WTC11 (cell line): Measurements from ENCODE around the gene GALK1. TPM values are rescaled to one million over a fixed set of nuclear protein-coding genes. Genes with fewer than 3 reads are reported as not detected.
A peak's percentile ranks its signal among the peaks of the same experiment; 100 is the strongest.
"Not testable (repeated sequence)": the region's sequence is repeated elsewhere in the genome, so short reads cannot be mapped to it uniquely, and the experiment has no call there.

Experiments
- ATAC-seq: fragments of 200-7000 bp; cut with Tn5 transposase; 2 replicates; pipeline ENCODE4 v1.10.0; 2021; ENCODE audit warnings: mild to moderate bottlenecking, moderate library complexity
- CTCF ChIA-PET: fragments of 300-600 bp; sonication (Branson Sonifier 250); formaldehyde crosslinking; loops from one replicate; lab custom pipeline; 2021; ENCODE audit warnings: antibody characterized with exemption; lab: Charles Lee
- POLR2A ChIA-PET: fragments of 350-600 bp; sonication (Branson Sonifier 250); formaldehyde crosslinking; loops from one replicate; lab custom pipeline; 2021; ENCODE audit warnings: antibody characterized with exemption; lab: Charles Lee
- DNase-seq: peaks from one replicate; pipeline ENCODE4 v3.0.0; 2021; ENCODE audit warnings: low spot score
- H3K27ac Mint-ChIP-seq: 2 replicates; pipeline ENCODE4 v1.8.0; 2021; ENCODE audit warnings: mixed read lengths
- H3K27me3 Mint-ChIP-seq: 2 replicates; pipeline ENCODE4 v1.8.0; 2021; ENCODE audit warnings: low read depth, mild to moderate bottlenecking, moderate library complexity, mixed read lengths
- H3K36me3 Mint-ChIP-seq: 2 replicates; pipeline ENCODE4 v1.8.0; 2021; ENCODE audit warnings: mixed read lengths
- H3K4me1 Mint-ChIP-seq: 2 replicates; pipeline ENCODE4 v1.8.0; 2022; ENCODE audit warnings: mixed read lengths
- H3K4me3 Mint-ChIP-seq: 2 replicates; pipeline ENCODE4 v1.8.0; 2021; ENCODE audit warnings: mild to moderate bottlenecking, moderate library complexity, mixed read lengths
- H3K9me3 Mint-ChIP-seq: 2 replicates; pipeline ENCODE4 v1.8.0; 2021; ENCODE audit warnings: mixed read lengths
- ATF1 ChIP-seq: sonication (generic); formaldehyde crosslinking; IDR thresholded peaks from 2 replicates; pipeline ENCODE4 v1.8.1; 2023; ENCODE audit warnings: mild to moderate bottlenecking, moderate library complexity, missing genetic modification reagents
- ATF6 ChIP-seq: sonication (generic); formaldehyde crosslinking; IDR thresholded peaks from 2 replicates; pipeline ENCODE4 v1.8.1; 2023; ENCODE audit warnings: mild to moderate bottlenecking, missing genetic modification reagents
- CREB1 ChIP-seq: sonication (generic); formaldehyde crosslinking; IDR thresholded peaks from 2 replicates; pipeline ENCODE4 v1.8.0; 2023; ENCODE audit warnings: mild to moderate bottlenecking, missing genetic modification reagents
- ELF4 ChIP-seq: sonication (generic); formaldehyde crosslinking; IDR thresholded peaks from 2 replicates; pipeline ENCODE4 v1.8.1; 2022; ENCODE audit warnings: low read depth, mild to moderate bottlenecking, moderate library complexity, missing genetic modification reagents
- JUN ChIP-seq: sonication (generic); formaldehyde crosslinking; IDR thresholded peaks from 2 replicates; pipeline ENCODE4 v1.8.0; 2023; ENCODE audit warnings: mild to moderate bottlenecking, missing genetic modification reagents
- MAX ChIP-seq: sonication (generic); formaldehyde crosslinking; IDR thresholded peaks from 2 replicates; pipeline ENCODE4 v1.8.0; 2022; ENCODE audit warnings: mild to moderate bottlenecking, missing genetic modification reagents
- MYBL2 ChIP-seq: sonication (generic); formaldehyde crosslinking; IDR thresholded peaks from 2 replicates; pipeline ENCODE4 v1.8.1; 2023; ENCODE audit warnings: mild to moderate bottlenecking, moderate library complexity, missing genetic modification reagents
- NFATC4 ChIP-seq: fragments of 250-450 bp; sonication (Bioruptor Pico); IDR thresholded peaks from 2 replicates; pipeline ENCODE4 v1.9.0; 2021; ENCODE audit warnings: mild to moderate bottlenecking
- NFYB ChIP-seq: sonication (generic); formaldehyde crosslinking; conservative IDR thresholded peaks from 2 replicates; pipeline ENCODE4 v1.8.0; 2022; ENCODE audit warnings: low read depth, missing genetic modification reagents
- OVOL2 ChIP-seq: fragments of 250-450 bp; sonication (Bioruptor Pico); IDR thresholded peaks from 2 replicates; pipeline ENCODE4 v1.9.0; 2021; ENCODE audit warnings: mild to moderate bottlenecking, borderline replicate concordance
- TP53 ChIP-seq: sonication (generic); formaldehyde crosslinking; IDR thresholded peaks from 2 replicates; pipeline ENCODE4 v1.8.1; 2023; ENCODE audit warnings: mild to moderate bottlenecking, missing genetic modification reagents
- USF1 ChIP-seq: sonication (generic); formaldehyde crosslinking; IDR thresholded peaks from 2 replicates; pipeline ENCODE4 v1.8.0; 2022; ENCODE audit warnings: mild to moderate bottlenecking, missing genetic modification reagents
- ZNF263 ChIP-seq: sonication (generic); formaldehyde crosslinking; IDR thresholded peaks from 2 replicates; pipeline ENCODE4 v1.8.1; 2022; ENCODE audit warnings: low read depth, mild to moderate bottlenecking, moderate library complexity, missing genetic modification reagents
- ZNF396 ChIP-seq: fragments of 250-450 bp; sonication (Bioruptor Pico); IDR thresholded peaks from 2 replicates; pipeline ENCODE4 v1.8.0; 2021; ENCODE audit warnings: mild to moderate bottlenecking, moderate library complexity, borderline replicate concordance
- ZNF671 ChIP-seq: fragments of 250-450 bp; sonication (Bioruptor Pico); IDR thresholded peaks from 2 replicates; pipeline ENCODE4 v1.8.0; 2021; ENCODE audit warnings: mild to moderate bottlenecking
- total RNA-seq: library from RNA; stranded (reverse); gene quantifications from 3 replicates; pipeline ENCODE4 v1.2.3, GENCODE V29; 2021
- TF ChIP-seq, protein P1 (sequence below): sonication (generic); formaldehyde crosslinking; IDR thresholded peaks from 2 replicates; pipeline ENCODE4 v1.8.0; 2022; ENCODE audit warnings: mild to moderate bottlenecking, missing genetic modification reagents
- TF ChIP-seq, protein P2 (sequence below): sonication (generic); formaldehyde crosslinking; IDR thresholded peaks from 2 replicates; pipeline ENCODE4 v1.8.1; 2023; ENCODE audit warnings: mild to moderate bottlenecking, missing genetic modification reagents, moderate library complexity
- TF ChIP-seq, protein P3 (sequence below): fragments of 250-450 bp; sonication (Bioruptor Pico); IDR thresholded peaks from 2 replicates; pipeline ENCODE4 v1.8.0; 2021; ENCODE audit warnings: mild to moderate bottlenecking

GALK1 gene
- total RNA-seq, 1 experiment from 2014 or later = 42.2 TPM

- peak overlapping the region; percentile 97 for H3K27ac Mint-ChIP-seq
- H3K4me1 Mint-ChIP-seq = peaks cover 38% of the 10 kb centered on the region
- CTCF ChIA-PET = interaction anchor here (1.1 to 3.0 kb wide), 5 partner anchors 14 to 77 kb away, joined by 5 to 39 read pairs (median 17); partner anchors contain the start of genes GALK1 and WBP2
Observed at GRCh38 chr17:75778066-75778860, 13.3 kb upstream of the GALK1 start.

GRCh38 chr17:75777296-75777922, 12.4 kb upstream of the GALK1 start:
- TF ChIP-seq, protein P1, sequence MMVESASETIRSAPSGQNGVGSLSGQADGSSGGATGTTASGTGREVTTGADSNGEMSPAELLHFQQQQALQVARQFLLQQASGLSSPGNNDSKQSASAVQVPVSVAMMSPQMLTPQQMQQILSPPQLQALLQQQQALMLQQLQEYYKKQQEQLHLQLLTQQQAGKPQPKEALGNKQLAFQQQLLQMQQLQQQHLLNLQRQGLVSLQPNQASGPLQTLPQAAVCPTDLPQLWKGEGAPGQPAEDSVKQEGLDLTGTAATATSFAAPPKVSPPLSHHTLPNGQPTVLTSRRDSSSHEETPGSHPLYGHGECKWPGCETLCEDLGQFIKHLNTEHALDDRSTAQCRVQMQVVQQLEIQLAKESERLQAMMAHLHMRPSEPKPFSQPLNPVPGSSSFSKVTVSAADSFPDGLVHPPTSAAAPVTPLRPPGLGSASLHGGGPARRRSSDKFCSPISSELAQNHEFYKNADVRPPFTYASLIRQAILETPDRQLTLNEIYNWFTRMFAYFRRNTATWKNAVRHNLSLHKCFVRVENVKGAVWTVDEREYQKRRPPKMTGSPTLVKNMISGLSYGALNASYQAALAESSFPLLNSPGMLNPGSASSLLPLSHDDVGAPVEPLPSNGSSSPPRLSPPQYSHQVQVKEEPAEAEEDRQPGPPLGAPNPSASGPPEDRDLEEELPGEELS (CRISPR knock-in tag) = no peak
- peak; percentile 40; the same call in 1 of the 2 replicates for TF ChIP-seq NFATC4
- peaks cover 4% of the 10 kb centered on the region for H3K27me3 Mint-ChIP-seq
- peak overlapping the region; percentile 68 for H3K27ac Mint-ChIP-seq

More at GRCh38 chr17:75778066-75778860, 13.3 kb upstream of the GALK1 start:
- POLR2A ChIA-PET = interaction anchor here (0.6 to 1.4 kb wide), 3 partner anchors 12 to 50 kb away, joined by 3 to 6 read pairs (median 3); partner anchors contain the start of gene GALK1
- ATAC-seq = not testable (repeated sequence)
- TF ChIP-seq NFATC4 = peak; percentile 36; the same call in 1 of the 2 replicates
- TF ChIP-seq, all 79 proteins: peak for 1; not testable (repeated sequence) for 78
- peaks cover 28% of the 10 kb centered on the region for H3K36me3 Mint-ChIP-seq
- not testable (repeated sequence) for H3K9me3 Mint-ChIP-seq, H3K27me3 Mint-ChIP-seq, DNase-seq
- H3K4me3 Mint-ChIP-seq = peak overlapping the region; percentile 94

GRCh38 chr17:75776386-75777295, 11.6 kb upstream of the GALK1 start:
- CTCF ChIA-PET = interaction anchor here (1.2 to 7.8 kb wide), 6 partner anchors 12 to 176 kb away, joined by 4 to 72 read pairs (median 6); partner anchors contain the start of genes GALK1 and SMIM5
- POLR2A ChIA-PET = interaction anchor here (0.5 to 4.0 kb wide), 5 partner anchors 9 to 198 kb away, joined by 3 to 22 read pairs (median 4); partner anchors contain the start of genes GALK1 and UNK
- no peak for DNase-seq
- H3K27ac Mint-ChIP-seq = peak overlapping the region; percentile 55
- H3K4me1 Mint-ChIP-seq = peaks cover 38% of the 10 kb centered on the region
- peaks cover 28% of the 10 kb centered on the region for H3K36me3 Mint-ChIP-seq
- H3K27me3 Mint-ChIP-seq = peaks cover 4% of the 10 kb centered on the region
- peak overlapping the region; percentile 94 for H3K4me3 Mint-ChIP-seq
- no peak for ATAC-seq
- H3K9me3 Mint-ChIP-seq = no peaks in the 10 kb centered on the region
- no peak for TF ChIP-seq ZNF396 (CRISPR knock-in tag)
- no peak for TF ChIP-seq ZNF263 (CRISPR knock-in tag)
- TF ChIP-seq TP53 = no peak
- no peak for TF ChIP-seq ELF4 (CRISPR knock-in tag)
- TF ChIP-seq NFYB (CRISPR knock-in tag) = no peak
- peak; percentile 64 for TF ChIP-seq NFATC4
- no peak for TF ChIP-seq OVOL2 (CRISPR knock-in tag)
- TF ChIP-seq, protein P2, sequence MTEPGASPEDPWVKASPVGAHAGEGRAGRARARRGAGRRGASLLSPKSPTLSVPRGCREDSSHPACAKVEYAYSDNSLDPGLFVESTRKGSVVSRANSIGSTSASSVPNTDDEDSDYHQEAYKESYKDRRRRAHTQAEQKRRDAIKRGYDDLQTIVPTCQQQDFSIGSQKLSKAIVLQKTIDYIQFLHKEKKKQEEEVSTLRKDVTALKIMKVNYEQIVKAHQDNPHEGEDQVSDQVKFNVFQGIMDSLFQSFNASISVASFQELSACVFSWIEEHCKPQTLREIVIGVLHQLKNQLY (CRISPR knock-in tag) = no peak
- TF ChIP-seq USF1 = no peak
- TF ChIP-seq CREB1 (CRISPR knock-in tag) = no peak
- no peak for TF ChIP-seq MAX (CRISPR knock-in tag)
- TF ChIP-seq MYBL2 (CRISPR knock-in tag) = no peak
- no peak for TF ChIP-seq ATF1 (CRISPR knock-in tag)
- TF ChIP-seq, protein P3, sequence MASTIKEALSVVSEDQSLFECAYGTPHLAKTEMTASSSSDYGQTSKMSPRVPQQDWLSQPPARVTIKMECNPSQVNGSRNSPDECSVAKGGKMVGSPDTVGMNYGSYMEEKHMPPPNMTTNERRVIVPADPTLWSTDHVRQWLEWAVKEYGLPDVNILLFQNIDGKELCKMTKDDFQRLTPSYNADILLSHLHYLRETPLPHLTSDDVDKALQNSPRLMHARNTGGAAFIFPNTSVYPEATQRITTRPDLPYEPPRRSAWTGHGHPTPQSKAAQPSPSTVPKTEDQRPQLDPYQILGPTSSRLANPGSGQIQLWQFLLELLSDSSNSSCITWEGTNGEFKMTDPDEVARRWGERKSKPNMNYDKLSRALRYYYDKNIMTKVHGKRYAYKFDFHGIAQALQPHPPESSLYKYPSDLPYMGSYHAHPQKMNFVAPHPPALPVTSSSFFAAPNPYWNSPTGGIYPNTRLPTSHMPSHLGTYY (CRISPR knock-in tag) = peak; percentile 89; the same call in 1 of the 2 replicates
- no peak for TF ChIP-seq ATF6
- no peak for TF ChIP-seq JUN (CRISPR knock-in tag)
- TF ChIP-seq ZNF671 (CRISPR knock-in tag) = peak; percentile 58

More at GRCh38 chr17:75777296-75777922, 12.4 kb upstream of the GALK1 start:
- Mint-ChIP-seq H3K4me3 (peak overlapping the region; percentile 94), H3K4me1 (peaks cover 33% of the 10 kb centered on the region), H3K36me3 (peaks cover 28% of the 10 kb centered on the region), H3K9me3 (no peaks in the 10 kb centered on the region)
- ATAC-seq = no peak
- ChIA-PET CTCF (interaction anchor here (3.0 to 7.8 kb wide), 3 partner anchors 12 to 23 kb away, joined by 39 to 72 read pairs (median 58); partner anchors contain the start of gene GALK1), POLR2A (interaction anchor here (0.6 to 4.0 kb wide), 6 partner anchors 8 to 51 kb away, joined by 3 to 22 read pairs (median 5); partner anchors contain the start of genes GALK1 and UNK)
- DNase-seq = no peak
